ENCODE data around the gene CARM1.

Gene CARM1

GRCh38 chr19:10885201-10886169 is 14.1 kb downstream of the CARM1 start:
- Histone ChIP-seq H3F3A (ENCODE audit: low read depth) (no peaks in the 10 kb centered on the region), H3K36me3 (ENCODE audit: insufficient read depth, low read length) (no peaks in the 10 kb centered on the region), H3K79me2 (ENCODE audit: insufficient read depth, low read length) (peaks cover 47% of the 10 kb centered on the region), H3K4me1 (ENCODE audit: insufficient read depth, low read length, poor library complexity, severe bottlenecking) (no peaks in the 10 kb centered on the region), H4K20me1 (ENCODE audit: insufficient read depth, low read length, poor library complexity, severe bottlenecking) (peaks cover 7% of the 10 kb centered on the region), H3K9me3 (ENCODE audit: insufficient read depth, low read depth, low read length) (no peaks in the 10 kb centered on the region), H3K4me3 (ENCODE audit: low read length, poor library complexity, severe bottlenecking) (no peak overlapping the region), H3K9ac (ENCODE audit: low read depth, low read length, poor library complexity, severe bottlenecking) (no peak overlapping the region), H3K27me3 (ENCODE audit: insufficient read depth, low read length, poor library complexity, severe bottlenecking) (no peaks in the 10 kb centered on the region), H3K9me2 (replicated peaks; ENCODE audit: low read depth, low read length) (no peaks in the 10 kb centered on the region), H3K4me2 (ENCODE audit: low read depth, low read length, poor library complexity, severe bottlenecking) (no peak overlapping the region), H2AFZ (ENCODE audit: low read length) (no peak overlapping the region)
- TF ChIP-seq, protein P1, sequence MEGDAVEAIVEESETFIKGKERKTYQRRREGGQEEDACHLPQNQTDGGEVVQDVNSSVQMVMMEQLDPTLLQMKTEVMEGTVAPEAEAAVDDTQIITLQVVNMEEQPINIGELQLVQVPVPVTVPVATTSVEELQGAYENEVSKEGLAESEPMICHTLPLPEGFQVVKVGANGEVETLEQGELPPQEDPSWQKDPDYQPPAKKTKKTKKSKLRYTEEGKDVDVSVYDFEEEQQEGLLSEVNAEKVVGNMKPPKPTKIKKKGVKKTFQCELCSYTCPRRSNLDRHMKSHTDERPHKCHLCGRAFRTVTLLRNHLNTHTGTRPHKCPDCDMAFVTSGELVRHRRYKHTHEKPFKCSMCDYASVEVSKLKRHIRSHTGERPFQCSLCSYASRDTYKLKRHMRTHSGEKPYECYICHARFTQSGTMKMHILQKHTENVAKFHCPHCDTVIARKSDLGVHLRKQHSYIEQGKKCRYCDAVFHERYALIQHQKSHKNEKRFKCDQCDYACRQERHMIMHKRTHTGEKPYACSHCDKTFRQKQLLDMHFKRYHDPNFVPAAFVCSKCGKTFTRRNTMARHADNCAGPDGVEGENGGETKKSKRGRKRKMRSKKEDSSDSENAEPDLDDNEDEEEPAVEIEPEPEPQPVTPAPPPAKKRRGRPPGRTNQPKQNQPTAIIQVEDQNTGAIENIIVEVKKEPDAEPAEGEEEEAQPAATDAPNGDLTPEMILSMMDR (conservative IDR thresholded peaks at IDR 0.05; ENCODE audit: low read length): no peak
- no peak for TF ChIP-seq EZH2phosphoT487 (IDR thresholded peaks at IDR 0.05; ENCODE audit: borderline replicate concordance)

DNA sequence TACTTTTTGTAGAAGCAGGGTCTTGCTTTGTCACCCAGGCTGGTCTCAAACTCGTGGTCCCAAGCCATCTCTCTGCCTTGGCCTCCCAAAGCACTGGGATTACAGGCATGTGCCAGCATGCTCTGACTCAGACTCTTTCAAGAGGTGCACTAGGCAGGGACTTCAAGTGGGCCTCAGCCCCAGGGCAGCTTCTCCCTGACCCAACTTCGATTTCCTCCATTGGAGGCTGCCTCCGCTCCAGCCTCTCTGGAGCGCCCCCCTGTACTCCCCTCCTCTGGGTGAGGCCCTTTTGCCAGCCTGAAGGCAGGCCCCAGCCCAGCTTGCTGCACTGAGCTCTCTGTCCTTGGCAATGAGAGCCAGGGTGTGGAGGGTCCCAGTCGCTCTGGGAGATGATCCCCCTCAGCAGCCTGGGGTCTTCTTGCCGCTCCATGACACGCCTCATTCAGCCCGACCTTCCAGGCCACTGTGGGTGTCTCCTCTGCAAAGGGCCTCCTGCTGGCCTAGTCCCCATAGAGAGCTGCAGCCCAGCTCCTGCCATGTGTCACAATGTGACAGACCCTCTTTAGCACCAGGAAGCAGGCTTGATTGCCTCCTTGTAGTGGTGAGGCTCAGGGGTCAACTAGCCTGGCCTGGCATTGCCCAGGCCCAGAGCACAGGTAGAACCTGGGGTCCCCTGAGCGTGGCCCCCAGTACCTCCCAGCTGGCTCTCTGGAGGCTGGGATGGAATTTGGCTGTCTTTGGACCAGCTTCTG is 16.4 kb downstream of the CARM1 start:
- Histone ChIP-seq H3K4me3 (ENCODE audit: low read length, poor library complexity, severe bottlenecking) (no peak overlapping the region), H3K9me2 (replicated peaks; ENCODE audit: low read depth, low read length) (no peaks in the 10 kb centered on the region), H3K9ac (ENCODE audit: low read depth, low read length, poor library complexity, severe bottlenecking) (no peak overlapping the region), H4K20me1 (ENCODE audit: insufficient read depth, low read length, poor library complexity, severe bottlenecking) (peaks cover 6% of the 10 kb centered on the region), H3K79me2 (ENCODE audit: insufficient read depth, low read length) (peaks cover 46% of the 10 kb centered on the region; the same call in 1 of the 2 replicates), H3K4me2 (ENCODE audit: low read depth, low read length, poor library complexity, severe bottlenecking) (no peak overlapping the region), H3K27me3 (ENCODE audit: insufficient read depth, low read length, poor library complexity, severe bottlenecking) (no peaks in the 10 kb centered on the region), H3K36me3 (ENCODE audit: insufficient read depth, low read length) (no peaks in the 10 kb centered on the region), H3F3A (ENCODE audit: low read depth) (no peaks in the 10 kb centered on the region), H3K9me3 (ENCODE audit: insufficient read depth, low read depth, low read length) (no peaks in the 10 kb centered on the region), H3K4me1 (ENCODE audit: insufficient read depth, low read length, poor library complexity, severe bottlenecking) (no peaks in the 10 kb centered on the region), H2AFZ (ENCODE audit: low read length) (no peak overlapping the region)
- TF ChIP-seq, protein P1 (conservative IDR thresholded peaks at IDR 0.05; ENCODE audit: low read length): no peak
- no peak for TF ChIP-seq EZH2phosphoT487 (IDR thresholded peaks at IDR 0.05; ENCODE audit: borderline replicate concordance)

DNA sequence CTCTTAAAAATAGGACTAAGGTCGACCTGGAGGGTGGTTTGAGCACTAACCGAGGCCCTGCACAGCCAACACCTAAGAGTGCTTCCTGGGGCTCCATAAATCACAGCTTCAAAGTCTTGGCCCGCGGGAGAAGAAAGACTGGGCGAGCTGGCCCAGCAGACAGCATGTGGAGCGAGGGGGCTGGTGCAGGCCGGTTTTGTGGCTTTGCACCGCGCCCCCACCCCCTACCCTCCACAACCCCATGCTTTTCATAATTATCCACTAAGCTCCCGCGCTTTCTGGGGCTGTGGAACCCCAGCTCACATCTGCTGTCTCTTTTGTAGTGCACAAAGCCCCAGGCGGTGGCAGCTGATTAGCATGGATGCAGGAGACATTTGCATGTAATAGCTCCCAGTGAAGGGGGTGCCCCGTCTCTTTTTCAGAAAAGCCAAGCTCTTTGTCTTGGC is 17.1 kb downstream of the CARM1 start:
- Histone ChIP-seq H3K27me3 (ENCODE audit: insufficient read depth, low read length, poor library complexity, severe bottlenecking) (no peaks in the 10 kb centered on the region), H3K9me3 (ENCODE audit: insufficient read depth, low read depth, low read length) (no peaks in the 10 kb centered on the region), H3K9me2 (replicated peaks; ENCODE audit: low read depth, low read length) (no peaks in the 10 kb centered on the region), H4K20me1 (ENCODE audit: insufficient read depth, low read length, poor library complexity, severe bottlenecking) (peaks cover 4% of the 10 kb centered on the region), H3K4me1 (ENCODE audit: insufficient read depth, low read length, poor library complexity, severe bottlenecking) (no peaks in the 10 kb centered on the region), H3K79me2 (ENCODE audit: insufficient read depth, low read length) (peaks cover 40% of the 10 kb centered on the region; the same call in 1 of the 2 replicates), H3K36me3 (ENCODE audit: insufficient read depth, low read length) (no peaks in the 10 kb centered on the region), H2AFZ (ENCODE audit: low read length) (no peak overlapping the region), H3K4me2 (ENCODE audit: low read depth, low read length, poor library complexity, severe bottlenecking) (no peak overlapping the region), H3K9ac (ENCODE audit: low read depth, low read length, poor library complexity, severe bottlenecking) (no peak overlapping the region), H3K4me3 (ENCODE audit: low read length, poor library complexity, severe bottlenecking) (no peak overlapping the region), H3F3A (ENCODE audit: low read depth) (no peaks in the 10 kb centered on the region)
- TF ChIP-seq, protein P1 (conservative IDR thresholded peaks at IDR 0.05; ENCODE audit: low read length): no peak
- no peak for TF ChIP-seq EZH2phosphoT487 (IDR thresholded peaks at IDR 0.05; ENCODE audit: borderline replicate concordance)
